HEK293T (cell line): ENCODE results near the gene NOX3.

Experiments
- BHLHE40 ChIP-seq: fragments of 450-650 bp; IDR thresholded peaks from 2 replicates; pipeline ENCODE4 v1.6.1; 2016; ENCODE audit warnings: mild to moderate bottlenecking, moderate library complexity, borderline replicate concordance
- HDGF ChIP-seq: fragments of 450-650 bp; IDR thresholded peaks from 2 replicates; pipeline ENCODE4 v1.6.1; 2017; ENCODE audit warnings: antibody characterized with exemption, borderline replicate concordance
- L3MBTL2 ChIP-seq: fragments of 450-650 bp; conservative IDR thresholded peaks from 2 replicates; pipeline ENCODE4 v1.6.1; 2016; ENCODE audit warnings: mild to moderate bottlenecking
- NFRKB ChIP-seq: fragments of 450-650 bp; IDR thresholded peaks from 2 replicates; pipeline ENCODE4 v1.6.1; 2016; ENCODE audit warnings: mild to moderate bottlenecking, moderate library complexity
- SP1 ChIP-seq: fragments of 450-650 bp; IDR thresholded peaks from 2 replicates; pipeline ENCODE4 v1.6.1; 2017
- SUZ12 ChIP-seq: fragments of 450-650 bp; IDR thresholded peaks from 2 replicates; pipeline ENCODE4 v1.6.1; 2016; ENCODE audit warnings: mild to moderate bottlenecking
- TARDBP ChIP-seq: fragments of 450-650 bp; IDR thresholded peaks from 2 replicates; pipeline ENCODE4 v1.6.1; 2016
- TF ChIP-seq, protein P1 (sequence below): fragments of 450-650 bp; IDR thresholded peaks from 2 replicates; pipeline ENCODE4 v1.6.1; 2016

DNA sequence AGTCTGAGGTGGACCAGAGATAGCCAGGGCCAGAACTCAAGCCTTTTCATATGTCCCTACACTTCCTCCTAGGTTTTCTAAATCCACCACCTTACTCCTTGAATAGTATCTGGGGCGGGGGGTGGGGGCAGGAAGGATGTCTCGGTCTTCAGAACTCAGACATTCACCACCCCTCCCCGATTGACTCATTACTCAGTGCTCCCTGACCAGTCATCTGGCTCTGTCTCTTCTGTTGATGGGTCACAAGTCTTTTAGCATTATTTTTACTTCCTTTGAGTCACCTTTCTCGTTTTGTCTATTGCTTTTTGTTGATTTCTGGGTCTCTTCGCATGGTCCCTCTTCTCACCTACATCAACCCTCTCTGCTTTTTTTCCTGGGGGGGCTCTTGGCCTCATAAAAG is 23.3 kb downstream of the NOX3 start:
- TF ChIP-seq SUZ12 (no peak), BHLHE40 (no peak), L3MBTL2 (no peak), HDGF (no peak), TARDBP (no peak), NFRKB (no peak), SP1 (no peak)
- TF ChIP-seq, protein P1, sequence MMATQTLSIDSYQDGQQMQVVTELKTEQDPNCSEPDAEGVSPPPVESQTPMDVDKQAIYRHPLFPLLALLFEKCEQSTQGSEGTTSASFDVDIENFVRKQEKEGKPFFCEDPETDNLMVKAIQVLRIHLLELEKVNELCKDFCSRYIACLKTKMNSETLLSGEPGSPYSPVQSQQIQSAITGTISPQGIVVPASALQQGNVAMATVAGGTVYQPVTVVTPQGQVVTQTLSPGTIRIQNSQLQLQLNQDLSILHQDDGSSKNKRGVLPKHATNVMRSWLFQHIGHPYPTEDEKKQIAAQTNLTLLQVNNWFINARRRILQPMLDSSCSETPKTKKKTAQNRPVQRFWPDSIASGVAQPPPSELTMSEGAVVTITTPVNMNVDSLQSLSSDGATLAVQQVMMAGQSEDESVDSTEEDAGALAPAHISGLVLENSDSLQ: no peak
